GM12878 (cell line): ENCODE measurements around the gene UBE2E3.

ENCODE experiments used
- ATF7 ChIP-seq: fragments of 450-650 bp; IDR thresholded peaks from 2 replicates; pipeline ENCODE4 v1.6.1; 2016; ENCODE audit warnings: low read depth, mild to moderate bottlenecking
- CEBPB ChIP-seq, 2 experiments: fragments of 150-350 bp in 1 of 2; IDR thresholded peaks; 2 replicates each; pipeline ENCODE4 v1.6.1; 2012 to 2014; ENCODE audit warnings: low read depth in 2 of 2, low read length in 2 of 2, borderline replicate concordance in 1 of 2, inconsistent platforms in 1 of 2
- CHD1 ChIP-seq: IDR thresholded peaks from 2 replicates; pipeline ENCODE4 v1.6.1; 2012; ENCODE audit warnings: low read depth, low read length, improper control_type of control experiment
- CTCF ChIP-seq, 3 experiments: IDR thresholded peaks in 2 of 3; conservative IDR thresholded peaks in 1 of 3; 2 replicates each; pipeline ENCODE4 v1.5.1; 2011; ENCODE audit warnings: low read depth in 3 of 3, low read length in 3 of 3, mild to moderate bottlenecking in 3 of 3, control low read depth in 2 of 3, moderate library complexity in 2 of 3, inconsistent platforms in 1 of 3, mixed read lengths in 1 of 3; ENCODE audit not compliant: control insufficient read depth in 2 of 3, insufficient read depth in 1 of 3; ENCODE audit errors: extremely low read depth in 1 of 3
- ELK1 ChIP-seq: IDR thresholded peaks from 2 replicates; pipeline ENCODE4 v1.6.1; 2012; ENCODE audit warnings: low read depth, low read length, improper control_type of control experiment
- MEF2A ChIP-seq: IDR thresholded peaks from 2 replicates; pipeline ENCODE4 v1.6.1; 2011; ENCODE audit warnings: low read depth, mild to moderate bottlenecking, low read length, moderate library complexity; ENCODE audit not compliant: insufficient read depth
- MYC ChIP-seq: IDR thresholded peaks from 2 replicates; pipeline ENCODE4 v1.6.1; 2011; ENCODE audit warnings: mild to moderate bottlenecking, low read length, moderate library complexity, inconsistent platforms; ENCODE audit not compliant: insufficient read depth, insufficient replicate concordance, insufficient read length, severe bottlenecking
- POLR2A ChIP-seq: IDR thresholded peaks from 2 replicates; pipeline ENCODE4 v1.6.1; 2011; ENCODE audit warnings: low read depth, mild to moderate bottlenecking, low read length
- POLR2AphosphoS2 ChIP-seq: IDR thresholded peaks from 2 replicates; pipeline ENCODE4 v1.6.1; 2011; ENCODE audit warnings: low read depth, mild to moderate bottlenecking, low read length, improper control_type of control experiment, moderate library complexity
- POLR2AphosphoS5 ChIP-seq: IDR thresholded peaks from 2 replicates; pipeline ENCODE4 v1.6.1; 2011; ENCODE audit warnings: mild to moderate bottlenecking, low read length, inconsistent platforms
- REST ChIP-seq: IDR thresholded peaks from 2 replicates; pipeline ENCODE4 v1.6.1; 2012; ENCODE audit warnings: mild to moderate bottlenecking, low read depth, low read length
- TBL1XR1 ChIP-seq: IDR thresholded peaks from 2 replicates; pipeline ENCODE4 v1.6.1; 2012; ENCODE audit warnings: low read depth, low read length, improper control_type of control experiment

- no peak for TF ChIP-seq CEBPB (IDR thresholded peaks at IDR 0.05; ENCODE audit: borderline replicate concordance in 1 of 2, low read depth in 2 of 2, low read length in 2 of 2)
- TF ChIP-seq REST = no peak
- no peak for TF ChIP-seq TBL1XR1
- no peak for TF ChIP-seq POLR2AphosphoS5
- no peak for TF ChIP-seq CHD1
- no peak for TF ChIP-seq CTCF (IDR thresholded peaks at IDR 0.05 in 2 of 3, conservative IDR thresholded peaks at IDR 0.05 in 1 of 3; ENCODE audit: control insufficient read depth in 2 of 3, extremely low read depth in 1 of 3, insufficient read depth in 1 of 3, low read depth in 3 of 3, low read length in 3 of 3)
- TF ChIP-seq MEF2A = no peak
- TF ChIP-seq ATF7 = no peak
- TF ChIP-seq POLR2AphosphoS2 = no peak
- no peak for TF ChIP-seq POLR2A
- TF ChIP-seq ELK1 = no peak
- no peak for TF ChIP-seq MYC
Measured at GRCh38 chr2:181063696-181064095, 83.3 kb downstream of the UBE2E3 start.
